Amniotic epithelial cell (primary cell): ENCODE results near the gene RNF213.
"Not testable (repeated sequence)": the region's sequence is repeated elsewhere in the genome, so short reads cannot be mapped to it uniquely, and the experiment has no call there.

Source experiments
- DNase-seq: peaks from one replicate; pipeline ENCODE4 v3.0.0-alpha.2; 2010; ENCODE audit warnings: low read depth

RNF213 gene

GRCh38 chr17:80224683-80225082, 36.0 kb upstream of the RNF213 start:
- DNase-seq, result no peak

GRCh38 chr17:80225230-80225629, 35.4 kb upstream of the RNF213 start:
- no peak for DNase-seq

DNA sequence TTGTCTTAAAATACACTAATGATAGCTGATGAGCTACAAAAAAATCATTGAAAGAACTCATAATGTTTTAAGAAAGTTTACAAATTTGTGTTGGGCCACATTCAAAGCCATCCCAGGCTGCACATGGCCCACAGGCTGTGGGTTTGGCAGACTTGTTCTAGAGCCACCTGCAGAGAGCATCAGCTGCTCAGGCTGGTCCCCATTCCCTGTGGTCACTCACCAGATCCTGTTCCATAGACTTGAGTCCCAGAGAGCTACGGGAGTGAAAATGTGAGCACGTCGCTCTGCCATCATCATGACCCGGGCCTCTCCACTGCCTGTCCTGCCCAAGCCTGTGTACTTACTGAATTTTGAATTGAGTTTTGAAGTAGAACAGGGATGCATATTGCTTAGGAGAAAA, 33.5 kb upstream of the RNF213 start:
- no peak for DNase-seq

DNA sequence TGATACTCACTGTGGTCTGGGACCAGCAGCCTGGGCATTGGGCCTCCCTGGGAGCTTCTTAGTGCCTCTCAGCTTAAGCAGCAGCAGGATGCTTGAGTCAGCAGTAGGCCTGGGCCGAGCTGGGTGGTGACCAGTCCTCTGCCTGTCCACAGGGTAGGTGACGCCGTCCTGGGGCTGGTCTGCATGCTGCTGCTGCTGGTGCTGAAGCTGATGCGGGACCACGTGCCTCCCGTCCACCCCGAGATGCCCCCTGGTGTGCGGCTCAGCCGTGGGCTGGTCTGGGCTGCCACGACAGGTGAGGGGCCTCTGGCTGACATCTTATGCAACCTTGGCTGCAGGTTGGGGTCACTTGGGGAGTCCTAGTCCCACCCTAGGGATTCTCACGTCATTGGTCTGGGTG, 33.0 kb upstream of the RNF213 start:
- DNase-seq, result no peak

GRCh38 chr17:80228477-80228876, 32.2 kb upstream of the RNF213 start:
- DNase-seq, result no peak

DNA sequence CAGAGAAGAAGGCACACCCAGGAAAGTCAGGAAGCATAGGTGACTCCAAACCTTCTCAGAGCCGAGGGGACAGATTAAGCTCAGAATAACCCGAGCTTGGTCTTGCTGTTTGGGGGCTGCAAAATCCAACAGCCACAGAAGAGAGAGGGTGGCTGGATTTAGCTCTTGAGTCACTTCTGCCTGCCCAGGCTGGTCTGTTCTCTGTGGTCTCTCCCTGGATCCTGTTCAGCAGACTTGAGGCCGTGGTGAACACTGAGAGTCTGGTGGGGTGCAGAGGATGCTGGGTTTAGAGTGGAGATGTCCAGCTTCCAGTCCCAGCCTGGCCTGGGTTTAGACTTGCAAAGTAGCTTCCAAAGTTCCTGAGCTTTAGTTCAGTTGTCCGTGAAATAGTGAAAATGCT, 31.6 kb upstream of the RNF213 start:
- no peak for DNase-seq

DNA sequence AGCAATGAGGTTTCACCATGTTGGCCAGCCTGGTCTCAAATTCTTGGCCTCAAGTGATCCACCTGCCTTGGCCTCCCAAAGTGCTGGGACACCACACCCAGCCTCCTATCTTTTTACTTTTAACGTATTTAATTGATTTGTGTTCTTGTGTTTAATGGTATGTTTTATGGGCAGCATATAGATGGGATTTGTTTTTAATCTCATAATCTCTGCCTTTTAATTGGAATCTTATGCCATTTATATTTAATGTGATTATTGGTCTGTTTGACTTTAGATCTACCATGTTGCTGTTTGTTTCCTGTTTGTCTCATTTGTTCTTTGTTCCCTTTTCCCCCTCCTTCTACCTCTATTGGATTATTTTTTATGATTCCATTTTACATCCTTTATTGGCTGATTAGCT, 28.2 kb upstream of the RNF213 start:
- DNase-seq, result no peak

- DNase-seq, result no peak
Measured at GRCh38 chr17:80233202-80233601, 27.4 kb upstream of the RNF213 start.

DNA sequence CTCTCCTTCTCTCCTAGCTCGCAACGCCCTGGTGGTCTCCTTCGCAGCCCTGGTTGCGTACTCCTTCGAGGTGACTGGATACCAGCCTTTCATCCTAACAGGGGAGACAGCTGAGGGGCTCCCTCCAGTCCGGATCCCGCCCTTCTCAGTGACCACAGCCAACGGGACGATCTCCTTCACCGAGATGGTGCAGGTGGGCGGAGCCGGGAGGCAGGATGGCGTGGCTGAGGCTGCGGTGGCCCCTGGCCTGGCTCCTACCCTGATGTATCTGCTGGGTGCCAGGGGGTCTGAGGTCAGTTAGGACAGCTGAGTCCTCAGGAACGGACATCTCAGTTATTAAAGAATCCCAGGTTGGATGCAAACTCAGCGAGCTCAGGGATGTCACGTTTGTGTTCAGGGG, 23.7 kb upstream of the RNF213 start:
- DNase-seq, result no peak

GRCh38 chr17:80237386-80237785, 23.3 kb upstream of the RNF213 start:
- DNase-seq, result no peak

DNA sequence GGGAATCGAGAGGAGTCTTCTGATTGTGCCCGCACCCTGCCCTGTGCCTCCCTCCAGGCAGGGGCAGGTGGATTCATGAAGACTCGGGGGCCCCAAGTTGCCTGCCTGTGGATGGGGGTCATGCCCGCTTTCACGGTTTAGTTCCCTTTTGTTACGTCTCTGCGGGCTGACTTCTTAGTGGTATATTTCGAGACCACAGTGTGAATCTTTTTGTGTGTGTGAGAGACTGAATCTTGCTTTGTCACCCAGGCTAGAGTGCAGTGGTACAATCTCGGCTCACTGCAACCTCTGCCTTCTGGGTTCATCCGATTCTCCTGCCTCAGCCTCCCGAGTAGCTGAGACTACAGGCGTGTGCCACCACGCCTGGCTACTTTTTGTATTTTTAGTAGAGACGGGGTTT, 18.1 kb upstream of the RNF213 start:
- no peak for DNase-seq

DNA sequence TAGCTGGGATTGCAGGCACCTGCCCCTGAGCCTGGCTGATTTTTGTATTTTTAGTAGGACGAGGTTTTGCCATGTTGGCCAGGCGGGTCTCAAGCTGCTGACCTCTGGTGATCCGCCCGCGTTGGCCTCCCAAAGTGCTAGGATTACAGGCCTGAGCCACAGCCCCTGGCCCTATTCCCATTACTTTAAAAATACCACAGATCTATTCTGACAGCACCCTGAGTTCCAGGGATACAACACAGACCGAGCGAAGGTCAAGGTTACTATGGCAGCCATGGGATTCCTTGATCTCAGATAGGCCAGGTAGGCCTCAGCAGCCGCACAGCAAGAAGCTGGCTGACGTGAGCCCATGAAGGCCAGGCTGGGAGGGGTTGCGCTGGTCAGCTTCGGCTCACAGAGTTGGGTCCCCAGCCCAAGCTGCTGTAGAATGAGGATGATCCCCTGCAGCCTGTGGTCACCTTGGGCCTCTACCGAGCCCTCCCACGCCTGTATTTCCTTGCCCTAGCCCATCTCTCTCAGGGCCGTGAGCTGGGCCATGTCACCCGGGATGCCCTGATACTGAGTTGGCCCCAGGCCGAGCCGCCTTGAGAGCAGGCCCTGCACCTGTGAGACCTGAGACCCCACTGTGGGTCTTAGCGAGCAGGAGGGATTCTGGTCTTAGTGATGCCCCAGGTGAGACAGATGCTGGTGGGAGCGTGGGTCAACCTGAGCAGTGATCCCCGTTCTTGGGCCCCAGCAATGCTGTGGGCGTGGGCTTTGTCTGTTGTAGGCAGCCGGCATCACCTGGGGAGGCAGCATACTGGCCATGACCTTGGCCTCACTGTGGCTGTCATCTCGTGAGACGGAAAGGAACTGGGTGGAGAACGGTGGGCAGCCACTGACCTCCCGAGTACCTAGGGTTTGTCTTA, 16.9 kb upstream of the RNF213 start:
- no peak for DNase-seq

DNA sequence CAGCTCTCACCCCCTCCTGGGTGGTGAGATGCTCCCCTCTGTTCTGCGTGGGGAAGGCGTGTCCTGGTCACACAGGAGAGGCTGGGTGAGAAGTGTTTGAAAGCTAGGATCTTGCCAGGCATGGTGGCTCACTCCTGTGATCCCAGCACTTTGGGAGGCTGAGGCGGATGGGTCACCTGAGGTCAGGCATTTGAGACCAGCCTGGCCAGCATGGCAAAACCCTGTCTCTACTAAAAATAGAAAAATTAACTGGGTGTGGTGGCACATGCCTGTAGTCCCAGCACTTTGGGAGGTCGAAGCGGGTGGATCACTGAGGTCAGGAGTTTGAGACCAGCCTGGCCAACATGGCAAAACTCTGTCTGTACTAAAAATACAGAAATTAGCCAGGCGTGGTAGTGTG, 16.2 kb upstream of the RNF213 start:
- DNase-seq, result not testable (repeated sequence)

- no peak for DNase-seq
Measured at GRCh38 chr17:80244871-80245509, 15.7 kb upstream of the RNF213 start.

- DNase-seq, result no peak
Measured at GRCh38 chr17:80245566-80246265, 14.9 kb upstream of the RNF213 start.

GRCh38 chr17:80246266-80246681, 14.4 kb upstream of the RNF213 start:
- DNase-seq, result no peak

- no peak for DNase-seq
Measured at GRCh38 chr17:80246726-80247125, 13.9 kb upstream of the RNF213 start.

DNA sequence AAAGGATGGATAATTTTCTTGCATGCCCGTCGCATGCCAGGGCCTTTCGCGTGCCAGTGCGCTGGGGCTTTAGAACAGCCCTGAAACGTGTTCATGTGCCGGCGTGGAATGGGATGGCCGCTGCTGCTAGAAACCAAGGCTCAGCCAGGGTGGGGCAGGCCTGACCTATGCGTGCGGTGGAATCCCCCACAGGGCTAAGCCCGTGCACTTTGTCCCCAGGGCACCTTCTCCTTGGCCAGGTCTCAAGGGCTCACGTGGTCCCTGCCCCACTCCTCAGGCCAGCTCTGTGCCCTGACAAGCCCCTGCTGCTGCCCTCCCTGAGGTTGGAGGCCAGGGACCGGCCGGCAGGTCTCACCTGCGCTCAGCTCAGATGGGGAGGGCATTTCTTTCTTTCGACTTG, 13.1 kb upstream of the RNF213 start:
- no peak for DNase-seq

- no peak for DNase-seq
Measured at GRCh38 chr17:80248001-80248893, 12.4 kb upstream of the RNF213 start.

- no peak for DNase-seq
Measured at GRCh38 chr17:80248894-80249710, 11.6 kb upstream of the RNF213 start.

DNA sequence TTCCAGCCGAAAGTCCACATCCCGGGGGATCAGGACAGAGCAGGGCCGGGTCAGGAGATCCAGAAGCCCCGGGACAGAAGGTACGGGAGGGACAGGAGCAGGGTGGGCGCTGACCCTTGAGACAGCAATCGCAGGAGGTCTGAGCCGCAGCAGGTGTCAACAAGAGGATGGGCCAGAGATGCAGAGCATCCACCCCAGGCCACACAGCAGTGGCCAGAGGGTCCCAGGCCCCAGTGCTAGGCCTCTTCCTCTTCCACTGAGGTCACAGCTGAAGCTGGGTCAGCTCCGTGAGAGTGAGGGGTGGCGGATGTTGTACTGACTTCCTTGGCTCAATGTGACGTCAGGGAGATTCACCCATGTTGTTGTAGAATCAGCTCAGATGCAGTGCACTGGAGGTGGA, 8.7 kb upstream of the RNF213 start:
- DNase-seq, result no peak
